ENCODE measurements around the gene PLA2G1B.

The PLA2G1B gene

DNA sequence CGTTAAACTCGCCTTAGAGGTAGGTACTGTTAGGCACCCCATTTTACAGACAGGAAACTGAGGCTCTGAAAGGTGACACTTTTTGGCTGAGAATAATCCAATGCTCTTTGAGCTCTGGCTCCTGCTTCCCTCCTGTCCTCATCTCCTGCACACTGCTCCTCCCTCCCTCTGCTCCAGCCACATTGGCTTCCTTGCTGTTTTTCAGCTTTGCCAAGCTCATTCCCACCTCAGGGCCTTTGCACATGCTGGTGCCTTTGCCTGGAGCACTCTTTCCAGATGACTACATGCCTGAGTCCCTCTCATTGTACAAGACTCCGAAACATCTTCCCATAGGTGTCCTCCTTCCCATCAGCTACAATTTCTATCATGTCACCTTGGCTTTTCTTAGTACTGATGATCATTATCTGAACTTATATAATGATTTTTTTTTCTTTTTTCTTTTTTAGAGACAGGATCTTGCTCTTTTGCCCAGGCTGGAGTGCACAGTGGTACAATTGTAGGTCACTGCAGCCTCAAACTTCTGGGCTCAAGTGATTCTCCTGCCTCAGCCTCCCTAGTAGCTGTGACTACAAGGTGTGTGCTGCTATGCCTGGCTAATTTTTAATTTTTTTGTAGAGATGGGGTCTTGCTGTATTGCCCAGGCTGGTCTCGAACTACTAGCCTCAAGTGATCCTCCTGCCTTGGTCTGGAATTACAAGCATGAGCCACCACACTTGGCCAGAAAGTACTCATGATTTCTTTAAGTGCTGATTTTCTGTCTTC is 26.2 kb upstream of the PLA2G1B start:
- no peaks in the 10 kb centered on the region for H3K4me1 ChIP-seq
- H3K36me3 ChIP-seq = no peaks in the 10 kb centered on the region
- H3K4me3 ChIP-seq (ENCODE audit: low read depth, low read length) = no peak overlapping the region
- no peaks in the 10 kb centered on the region for H3K27me3 ChIP-seq
- TF ChIP-seq, protein P1, sequence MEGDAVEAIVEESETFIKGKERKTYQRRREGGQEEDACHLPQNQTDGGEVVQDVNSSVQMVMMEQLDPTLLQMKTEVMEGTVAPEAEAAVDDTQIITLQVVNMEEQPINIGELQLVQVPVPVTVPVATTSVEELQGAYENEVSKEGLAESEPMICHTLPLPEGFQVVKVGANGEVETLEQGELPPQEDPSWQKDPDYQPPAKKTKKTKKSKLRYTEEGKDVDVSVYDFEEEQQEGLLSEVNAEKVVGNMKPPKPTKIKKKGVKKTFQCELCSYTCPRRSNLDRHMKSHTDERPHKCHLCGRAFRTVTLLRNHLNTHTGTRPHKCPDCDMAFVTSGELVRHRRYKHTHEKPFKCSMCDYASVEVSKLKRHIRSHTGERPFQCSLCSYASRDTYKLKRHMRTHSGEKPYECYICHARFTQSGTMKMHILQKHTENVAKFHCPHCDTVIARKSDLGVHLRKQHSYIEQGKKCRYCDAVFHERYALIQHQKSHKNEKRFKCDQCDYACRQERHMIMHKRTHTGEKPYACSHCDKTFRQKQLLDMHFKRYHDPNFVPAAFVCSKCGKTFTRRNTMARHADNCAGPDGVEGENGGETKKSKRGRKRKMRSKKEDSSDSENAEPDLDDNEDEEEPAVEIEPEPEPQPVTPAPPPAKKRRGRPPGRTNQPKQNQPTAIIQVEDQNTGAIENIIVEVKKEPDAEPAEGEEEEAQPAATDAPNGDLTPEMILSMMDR (IDR thresholded peaks at IDR 0.05; ENCODE audit: low read depth, low read length) = no peak
- DNase-seq = no peak
- H3K9me3 ChIP-seq = no peaks in the 10 kb centered on the region

- TF ChIP-seq, protein P1 (IDR thresholded peaks at IDR 0.05; ENCODE audit: low read depth, low read length) = no peak
- H3K9me3 ChIP-seq = no peaks in the 10 kb centered on the region
- H3K36me3 ChIP-seq = no peaks in the 10 kb centered on the region
These were observed 25.6 kb upstream of the PLA2G1B start for GRCh38 chr12:120353136-120353535.

GRCh38 chr12:120352117-120352516 is 24.5 kb upstream of the PLA2G1B start:
- TF ChIP-seq, protein P1 (IDR thresholded peaks at IDR 0.05; ENCODE audit: low read depth, low read length) = no peak
- Histone ChIP-seq H3K9me3 (no peaks in the 10 kb centered on the region), H3K4me1 (no peaks in the 10 kb centered on the region), H3K27me3 (no peaks in the 10 kb centered on the region), H3K4me3 (ENCODE audit: low read depth, low read length) (no peak overlapping the region), H3K36me3 (no peaks in the 10 kb centered on the region)
- no peak for DNase-seq

More at GRCh38 chr12:120353136-120353535, 25.6 kb upstream of the PLA2G1B start:
- Histone ChIP-seq H3K4me1 (no peaks in the 10 kb centered on the region), H3K4me3 (ENCODE audit: low read depth, low read length) (no peak overlapping the region), H3K27me3 (no peaks in the 10 kb centered on the region)
- no peak for DNase-seq

GRCh38 chr12:120350576-120351350 is 23.2 kb upstream of the PLA2G1B start:
- no peak for DNase-seq
- H3K27me3 ChIP-seq = no peaks in the 10 kb centered on the region
- H3K4me3 ChIP-seq (ENCODE audit: low read depth, low read length) = no peak overlapping the region
- H3K9me3 ChIP-seq = no peaks in the 10 kb centered on the region
- no peaks in the 10 kb centered on the region for H3K4me1 ChIP-seq
- TF ChIP-seq, protein P1 (IDR thresholded peaks at IDR 0.05; ENCODE audit: low read depth, low read length) = no peak
- no peaks in the 10 kb centered on the region for H3K36me3 ChIP-seq

GRCh38 chr12:120347766-120348165 is 20.2 kb upstream of the PLA2G1B start:
- H3K27me3 ChIP-seq = no peaks in the 10 kb centered on the region
- no peak for DNase-seq
- H3K36me3 ChIP-seq = no peaks in the 10 kb centered on the region
- TF ChIP-seq, protein P1 (IDR thresholded peaks at IDR 0.05; ENCODE audit: low read depth, low read length) = no peak
- no peak overlapping the region for H3K4me3 ChIP-seq (ENCODE audit: low read depth, low read length)
- no peaks in the 10 kb centered on the region for H3K4me1 ChIP-seq
- no peaks in the 10 kb centered on the region for H3K9me3 ChIP-seq

GRCh38 chr12:120346681-120347080 is 19.1 kb upstream of the PLA2G1B start:
- Histone ChIP-seq H3K27me3 (no peaks in the 10 kb centered on the region), H3K4me3 (ENCODE audit: low read depth, low read length) (no peak overlapping the region), H3K9me3 (no peaks in the 10 kb centered on the region), H3K4me1 (no peaks in the 10 kb centered on the region), H3K36me3 (no peaks in the 10 kb centered on the region)
- DNase-seq = no peak
- TF ChIP-seq, protein P1 (IDR thresholded peaks at IDR 0.05; ENCODE audit: low read depth, low read length) = peak; percentile 11; the same call in 1 of the 2 replicates

Measured in BE2C (cell line).